Fibroblast of gingiva (primary cell): Measurements from ENCODE around the gene ETS2.
A peak's percentile ranks its signal among the peaks of the same experiment; 100 is the strongest.

Source experiments
- DNase-seq: peaks from one replicate; pipeline ENCODE4 v3.0.0-alpha.2; 2011; ENCODE audit warnings: low read depth

The ETS2 gene

GRCh38 chr21:38777531-38777930 is 28.2 kb upstream of the ETS2 start:
- no peak for DNase-seq

GRCh38 chr21:38780879-38781278 is 24.9 kb upstream of the ETS2 start:
- no peak for DNase-seq

- DNase-seq = no peak
Observed at GRCh38 chr21:38784458-38785266, 21.1 kb upstream of the ETS2 start.

- no peak for DNase-seq
Observed at GRCh38 chr21:38785483-38785882, 20.2 kb upstream of the ETS2 start.

- no peak for DNase-seq
Observed at GRCh38 chr21:38787016-38787415, 18.7 kb upstream of the ETS2 start.

GRCh38 chr21:38787461-38788274 is 18.1 kb upstream of the ETS2 start:
- DNase-seq = no peak

GRCh38 chr21:38788275-38788905 is 17.3 kb upstream of the ETS2 start:
- DNase-seq = peak; percentile 46

- no peak for DNase-seq
Observed at GRCh38 chr21:38789275-38789674, 16.5 kb upstream of the ETS2 start.

GRCh38 chr21:38790059-38790458 is 15.7 kb upstream of the ETS2 start:
- DNase-seq = no peak

GRCh38 chr21:38790961-38791360 is 14.8 kb upstream of the ETS2 start:
- no peak for DNase-seq

- DNase-seq = no peak
Observed at GRCh38 chr21:38792676-38793459, 12.9 kb upstream of the ETS2 start.

- no peak for DNase-seq
Observed at GRCh38 chr21:38793926-38794713, 11.6 kb upstream of the ETS2 start.

- no peak for DNase-seq
Observed at GRCh38 chr21:38794978-38795377, 10.8 kb upstream of the ETS2 start.

- DNase-seq = no peak
Observed at GRCh38 chr21:38795475-38795874, 10.3 kb upstream of the ETS2 start.

- DNase-seq = no peak
Observed at GRCh38 chr21:38796424-38796823, 9.3 kb upstream of the ETS2 start.

GRCh38 chr21:38797470-38797869 is 8.3 kb upstream of the ETS2 start:
- no peak for DNase-seq

- DNase-seq = no peak
Observed at GRCh38 chr21:38798081-38798480, 7.6 kb upstream of the ETS2 start.

- no peak for DNase-seq
Observed at GRCh38 chr21:38798481-38798882, 7.2 kb upstream of the ETS2 start.

- no peak for DNase-seq
Observed at GRCh38 chr21:38800046-38800758, 5.5 kb upstream of the ETS2 start.

- no peak for DNase-seq
Observed at GRCh38 chr21:38800924-38801744, 4.6 kb upstream of the ETS2 start.
